Measurements from ENCODE around the gene COL21A1.

The COL21A1 gene

DNA sequence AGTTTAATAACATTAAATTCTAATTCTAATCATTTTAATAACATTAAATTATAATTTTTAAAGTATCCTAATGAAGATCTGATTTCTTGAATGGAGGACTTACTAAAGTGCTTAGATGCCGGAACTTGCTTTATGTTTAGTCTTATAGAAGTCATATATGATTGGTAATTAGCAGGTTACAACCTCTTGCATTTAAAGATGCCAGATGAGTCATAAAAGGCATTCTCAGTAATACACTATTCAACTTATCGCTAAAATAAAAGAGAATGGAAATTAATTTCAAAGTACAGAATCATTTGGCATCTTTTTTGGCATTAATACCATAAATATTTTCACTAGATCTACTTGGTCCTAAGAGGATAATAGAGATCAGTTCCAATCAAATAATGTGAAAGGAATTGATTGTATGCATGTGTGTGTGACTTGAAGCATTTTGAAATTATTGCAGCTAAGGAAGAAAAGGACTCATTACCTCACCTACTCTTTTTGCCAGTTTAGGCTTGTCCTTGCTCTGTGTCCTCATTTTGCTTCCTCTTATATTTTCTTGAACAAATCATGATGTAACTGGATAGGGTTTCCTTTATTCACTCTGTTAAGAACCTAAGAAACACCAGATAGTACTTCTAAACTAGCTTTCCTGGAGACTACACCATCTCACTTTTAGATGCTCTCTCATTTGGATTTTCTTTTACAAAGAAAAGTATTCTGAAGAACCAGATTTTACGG lies 2.7 kb downstream of the COL21A1 start:
- no peak for DNase-seq

DNA sequence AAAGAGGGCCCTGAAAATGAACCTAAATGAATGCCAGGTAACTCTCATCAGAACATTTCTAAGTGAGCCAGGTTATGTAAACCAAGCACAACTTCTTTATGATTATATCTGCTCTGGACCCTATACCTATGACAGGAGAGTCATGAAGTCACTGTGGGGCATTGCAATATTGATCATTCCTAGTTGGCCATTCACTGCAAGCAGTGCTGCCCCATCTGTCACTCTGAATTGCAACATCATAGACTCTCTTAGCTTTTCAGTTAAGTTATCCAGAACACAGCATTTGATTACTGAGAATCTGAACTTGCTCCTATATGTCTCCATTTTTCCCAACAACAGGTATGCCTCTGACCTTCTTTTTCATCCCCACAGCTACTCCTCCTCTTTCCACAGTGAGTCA lies 3.3 kb downstream of the COL21A1 start:
- DNase-seq, result no peak

DNA sequence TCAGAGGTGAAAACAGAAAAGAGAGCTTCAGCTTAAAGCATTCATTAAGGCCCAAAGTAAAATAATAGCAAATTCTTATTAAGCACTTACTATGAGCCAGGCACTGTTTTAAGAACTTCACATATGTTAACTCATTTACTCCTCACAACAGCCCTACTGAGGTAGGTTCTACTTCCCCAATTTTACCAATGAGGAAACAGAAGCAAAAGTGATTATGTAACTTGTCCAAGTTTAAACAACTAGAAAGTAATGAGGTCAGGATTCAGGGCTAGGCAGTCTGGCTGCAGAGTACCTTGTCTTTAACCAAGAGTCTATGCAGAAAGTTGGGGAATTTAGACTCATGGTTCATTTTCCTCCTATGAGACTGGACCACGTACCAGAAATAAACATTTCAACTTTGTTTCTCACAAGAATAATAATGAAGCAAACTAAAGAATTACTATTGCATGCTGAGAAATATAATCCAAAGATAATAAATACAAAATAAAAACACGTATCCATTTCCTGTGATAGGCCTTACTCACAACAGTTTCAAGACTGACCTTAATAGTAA lies 3.8 kb downstream of the COL21A1 start:
- DNase-seq, result no peak

DNA sequence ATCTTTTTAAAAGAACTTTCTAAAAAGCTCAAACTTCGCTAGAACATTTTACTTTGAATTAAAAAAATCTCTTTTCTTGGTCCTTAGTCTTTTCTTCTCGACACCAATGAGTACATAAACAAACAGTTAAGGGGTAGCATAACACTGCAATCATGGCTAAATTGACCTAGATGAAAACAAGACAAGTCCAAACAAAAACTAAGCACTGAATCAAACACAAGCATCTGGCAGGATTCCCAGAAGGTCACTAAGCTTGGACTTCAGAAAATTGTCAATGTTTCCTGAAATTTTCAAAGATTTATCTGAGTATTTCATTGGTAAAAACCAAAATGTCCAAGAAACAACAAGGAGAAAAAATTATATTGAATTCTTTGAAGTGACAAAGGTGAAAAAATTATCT lies 5.0 kb downstream of the COL21A1 start:
- no peak for DNase-seq

DNA sequence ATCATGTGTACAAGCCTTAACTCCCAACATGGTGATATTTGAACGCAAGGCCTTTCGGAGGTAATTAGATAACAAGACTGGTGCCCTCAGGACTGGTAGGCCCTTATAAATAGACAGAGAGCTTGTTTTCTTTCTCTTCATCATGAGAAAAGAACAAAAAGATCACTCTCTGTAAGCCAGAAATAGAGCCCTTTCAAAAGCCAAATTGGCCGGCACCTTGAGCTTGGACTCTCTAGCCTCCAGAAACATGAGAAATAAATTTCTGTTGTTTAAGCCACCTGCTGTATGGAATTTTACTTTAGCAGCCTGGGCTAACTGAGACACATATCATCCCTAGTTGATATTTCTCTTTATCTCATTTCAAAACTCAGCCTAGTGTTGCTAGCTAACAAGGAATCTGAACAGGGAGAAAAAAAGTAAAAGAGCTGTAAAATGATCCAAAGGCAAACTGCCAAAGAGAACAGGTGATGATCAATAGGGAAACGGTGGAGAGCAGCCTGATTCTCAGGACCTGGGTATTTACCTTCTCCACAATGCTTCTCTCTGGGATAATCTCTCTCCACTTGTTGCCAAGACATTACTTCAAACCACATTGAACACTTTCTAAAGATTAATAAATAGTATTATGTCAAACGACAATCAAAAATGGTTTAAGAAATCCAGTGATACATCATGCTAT lies 6.1 kb downstream of the COL21A1 start:
- DNase-seq, result no peak

DNA sequence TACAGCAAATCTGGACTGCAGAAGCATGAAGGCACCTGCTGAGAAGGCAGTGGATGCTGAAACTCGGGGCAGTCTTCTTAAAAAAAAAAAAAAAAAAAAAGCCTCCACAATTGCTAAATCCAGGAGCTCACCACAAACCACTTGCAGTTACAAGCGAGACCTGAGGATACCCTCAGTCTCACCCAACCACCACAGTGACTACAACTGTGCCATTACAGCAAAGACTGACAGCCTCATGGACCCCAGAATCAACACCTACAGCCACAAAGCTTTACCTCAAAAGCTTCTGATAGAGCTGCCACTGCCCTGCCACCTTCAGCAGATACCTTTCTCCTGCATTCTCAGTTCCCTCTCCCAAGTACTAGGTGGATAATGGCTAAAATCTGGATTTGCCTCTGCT lies 9.0 kb downstream of the COL21A1 start:
- DNase-seq, result no peak

DNA sequence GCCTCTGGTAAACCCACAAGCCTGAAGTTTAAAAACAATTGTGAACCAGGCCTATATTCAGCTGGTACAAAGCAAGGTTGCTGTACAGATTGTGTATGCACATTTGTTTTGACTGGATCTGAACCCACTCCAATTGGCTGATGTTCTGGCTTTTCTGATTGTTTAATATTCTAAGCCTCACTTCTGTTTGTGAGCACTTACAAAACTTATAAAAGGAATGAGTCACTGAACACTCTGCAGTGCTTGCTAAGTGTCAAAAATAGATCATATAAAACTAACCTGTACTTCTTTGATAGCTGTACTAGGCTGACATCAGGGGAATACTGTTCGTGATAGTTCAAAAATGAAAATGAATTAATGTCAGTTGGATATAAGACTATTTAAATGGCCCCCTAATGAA lies 12.1 kb downstream of the COL21A1 start:
- DNase-seq, result no peak

DNA sequence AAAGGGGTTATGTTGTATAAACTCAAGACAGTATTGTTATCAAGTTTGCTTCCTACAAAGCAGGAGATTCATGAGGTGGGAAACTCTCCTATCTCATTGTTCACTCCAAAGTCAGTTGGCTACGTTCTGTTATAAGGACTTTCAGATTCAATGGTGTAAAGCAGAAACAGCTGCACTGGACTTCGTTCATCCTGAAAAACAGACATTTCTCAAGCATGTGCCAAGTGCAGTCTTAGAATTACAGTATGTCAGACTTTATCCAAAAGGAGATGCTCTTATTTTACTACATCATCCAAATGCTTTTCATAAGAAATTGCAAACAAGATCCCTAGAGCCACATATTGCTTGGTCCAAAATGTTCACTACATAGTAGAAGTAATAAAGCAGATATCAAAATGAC lies 14.9 kb downstream of the COL21A1 start:
- DNase-seq, result no peak

DNA sequence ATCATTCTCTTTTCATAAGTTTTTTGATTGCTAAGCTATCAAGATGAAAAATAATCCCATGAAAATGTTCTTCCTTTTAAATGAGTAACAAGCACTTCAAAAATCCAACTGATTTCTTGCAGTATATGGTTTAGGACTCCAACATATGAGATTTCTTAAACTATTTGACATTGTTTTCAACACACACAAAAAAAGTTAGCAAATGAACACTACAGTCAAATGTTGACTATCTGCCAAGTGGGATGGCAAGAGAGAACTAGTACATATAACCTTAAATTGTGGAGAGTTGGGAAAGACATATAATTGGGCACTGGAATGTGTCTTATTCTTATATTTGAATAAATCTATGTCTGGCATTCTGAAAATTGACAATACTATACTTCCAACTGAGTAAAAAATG lies 15.6 kb downstream of the COL21A1 start:
- no peak for DNase-seq

DNA sequence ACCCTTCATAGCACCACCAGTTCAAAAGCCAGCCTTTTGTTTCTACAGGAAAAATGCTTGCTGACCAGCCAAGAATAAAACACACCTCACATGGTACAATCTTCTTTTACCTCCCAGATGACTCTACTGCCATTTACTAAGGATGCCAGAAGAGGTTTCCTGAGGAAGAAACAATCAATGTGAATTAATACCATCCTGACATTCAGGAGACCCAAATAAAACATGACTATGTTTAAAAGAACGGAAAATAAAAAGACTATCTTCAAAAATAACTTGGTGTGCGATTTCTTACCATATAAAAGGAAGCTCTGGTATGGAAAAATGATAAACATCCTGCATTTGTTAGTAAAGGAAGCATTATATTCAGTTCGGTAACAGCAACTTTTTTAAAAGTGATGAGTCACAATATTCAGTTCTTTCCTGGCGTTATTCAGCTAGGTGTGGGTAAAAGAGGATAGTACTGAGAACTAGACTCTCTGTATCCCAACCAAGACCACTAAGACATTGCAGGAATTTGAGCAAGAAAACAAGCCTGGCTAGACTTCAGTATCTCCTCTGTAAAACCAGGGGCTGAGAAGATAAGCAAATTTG lies 16.3 kb downstream of the COL21A1 start:
- DNase-seq, result no peak

DNA sequence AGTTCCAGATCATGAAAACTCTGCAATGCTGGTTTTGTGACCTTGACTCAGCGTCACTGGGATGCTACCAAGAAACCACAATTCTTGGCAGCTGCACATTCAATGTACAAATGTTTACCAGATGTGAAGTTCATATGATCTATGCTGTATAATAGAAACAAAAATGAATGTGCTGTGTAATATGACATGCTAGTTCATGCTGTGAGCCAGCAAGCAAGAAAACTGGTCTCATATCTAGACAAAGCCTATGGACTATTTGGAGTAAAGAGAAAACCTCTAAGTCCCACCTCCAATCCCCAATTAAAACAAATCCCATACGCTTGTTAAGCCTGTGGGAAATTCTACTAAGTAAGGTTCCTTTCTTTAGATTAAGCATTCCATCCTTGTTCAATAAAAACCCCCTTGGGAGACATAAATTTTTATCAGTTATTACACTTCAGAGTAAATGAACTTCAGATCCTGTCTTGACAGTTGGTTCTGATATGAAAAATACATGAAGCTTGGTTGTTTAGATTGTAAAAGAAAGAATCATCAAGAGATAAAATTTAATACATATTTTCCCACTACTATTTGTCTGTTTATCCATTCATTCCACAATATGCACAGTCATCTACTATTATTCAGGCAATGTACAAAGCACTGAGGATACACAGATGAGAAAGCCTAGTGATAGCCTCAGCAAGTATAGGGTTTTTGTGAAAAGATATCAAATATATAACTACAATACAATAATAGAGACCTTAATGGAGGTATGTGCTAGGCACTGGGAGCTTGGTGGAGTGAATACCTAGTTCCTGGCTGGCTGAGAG lies 20.1 kb downstream of the COL21A1 start:
- no peak for DNase-seq

DNA sequence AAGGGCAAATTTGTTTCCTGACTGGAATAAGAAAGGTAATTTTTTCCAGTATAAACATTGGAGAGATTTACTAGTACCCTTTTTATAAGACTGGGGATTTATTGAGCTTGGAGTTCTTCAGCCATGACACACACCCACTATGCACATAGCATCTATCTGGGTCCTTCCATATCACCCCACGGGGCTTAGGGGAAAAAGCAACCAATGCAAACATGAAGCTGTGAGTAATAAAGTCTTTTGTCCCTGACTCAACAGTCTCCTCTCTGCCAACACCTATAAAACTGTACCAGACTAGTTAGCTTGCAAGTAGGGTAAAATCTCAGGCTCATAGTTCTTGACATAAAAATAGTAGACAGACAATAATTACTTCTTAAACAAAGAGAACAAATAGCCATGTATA lies 23.4 kb downstream of the COL21A1 start:
- no peak for DNase-seq

DNA sequence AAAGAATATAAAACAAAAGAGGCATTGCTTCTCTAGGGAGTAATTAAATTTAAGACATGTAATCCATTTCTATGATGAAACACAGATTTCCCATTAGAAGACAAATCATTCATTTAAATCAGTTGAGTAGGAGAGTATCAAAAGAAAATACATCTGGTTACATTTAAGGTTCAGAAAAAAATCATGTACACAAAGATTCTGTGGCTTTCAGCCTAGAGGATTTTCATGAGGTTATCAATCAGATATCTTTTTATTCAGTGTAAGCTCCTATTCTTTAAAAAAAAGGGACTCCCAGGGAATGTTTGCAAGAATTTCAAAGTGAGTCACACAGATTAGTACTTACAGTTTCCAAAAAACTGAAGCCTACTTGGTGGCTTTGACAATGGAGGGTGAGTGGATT lies 24.9 kb downstream of the COL21A1 start:
- DNase-seq, result no peak

DNA sequence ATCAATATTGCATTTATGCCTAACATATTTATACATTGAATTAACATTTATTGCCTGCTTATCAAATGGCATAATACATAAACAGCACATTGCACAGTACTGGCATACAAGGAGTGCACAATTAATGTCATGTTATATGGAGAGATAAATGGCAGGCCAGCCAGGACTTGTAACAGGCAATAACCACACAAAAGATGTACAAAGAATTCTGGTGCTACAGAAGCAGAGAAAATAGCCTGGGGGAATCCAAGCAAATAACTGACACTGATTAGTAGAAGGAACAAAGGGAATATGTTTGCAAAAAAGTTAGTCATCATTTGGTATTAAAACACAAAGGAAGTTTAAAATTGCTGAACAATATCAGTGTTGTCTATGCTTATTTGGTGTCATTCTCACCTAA lies 27.3 kb downstream of the COL21A1 start:
- no peak for DNase-seq

DNA sequence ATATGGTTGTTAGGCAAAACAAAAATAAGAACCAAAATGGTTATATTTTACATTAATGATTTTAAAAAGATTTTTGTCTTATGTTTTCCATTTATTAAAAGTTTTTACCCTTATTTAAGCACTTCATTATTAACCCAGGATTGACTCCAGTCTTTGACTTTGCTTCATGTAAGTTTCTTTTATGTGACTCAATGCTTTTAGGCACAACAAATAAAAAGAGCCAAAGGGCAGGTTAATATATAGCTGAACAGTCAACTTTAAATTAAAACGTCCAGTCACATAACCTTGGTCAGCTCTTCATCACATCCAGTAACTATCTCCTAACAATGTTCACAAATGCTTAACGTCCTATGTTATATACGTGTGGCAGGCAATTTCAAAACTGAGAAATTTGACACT lies 32.7 kb downstream of the COL21A1 start:
- DNase-seq, result no peak

DNA sequence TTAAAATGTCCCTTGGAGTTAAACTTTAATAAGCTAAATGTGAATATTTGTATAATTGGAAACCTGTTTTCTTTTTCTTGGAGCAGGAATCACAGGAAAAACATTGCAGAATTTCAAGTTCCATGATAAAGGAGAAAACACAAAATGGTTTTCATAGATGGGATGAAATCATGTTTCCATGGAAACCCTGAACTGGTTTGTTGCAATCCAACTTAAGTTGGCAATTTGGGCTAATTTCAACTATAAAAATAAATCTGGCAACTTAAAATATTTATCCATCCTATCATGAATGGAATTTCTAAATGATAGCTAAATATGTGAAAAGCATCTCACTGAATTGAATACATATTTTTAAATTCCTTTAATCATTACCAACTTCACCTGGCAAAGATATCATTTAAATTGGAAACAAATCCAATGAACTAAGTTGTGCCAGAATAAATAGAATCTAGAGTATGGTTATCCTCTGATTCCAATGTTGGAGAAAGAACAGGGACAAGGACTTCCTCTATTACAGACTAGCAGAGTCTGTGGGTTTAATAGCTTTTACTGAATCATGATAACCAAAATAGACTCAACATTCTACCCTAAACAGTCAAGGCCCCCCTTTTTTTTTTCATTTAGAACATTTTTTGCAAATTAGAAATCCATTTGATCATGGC lies 33.2 kb downstream of the COL21A1 start:
- no peak for DNase-seq

DNA sequence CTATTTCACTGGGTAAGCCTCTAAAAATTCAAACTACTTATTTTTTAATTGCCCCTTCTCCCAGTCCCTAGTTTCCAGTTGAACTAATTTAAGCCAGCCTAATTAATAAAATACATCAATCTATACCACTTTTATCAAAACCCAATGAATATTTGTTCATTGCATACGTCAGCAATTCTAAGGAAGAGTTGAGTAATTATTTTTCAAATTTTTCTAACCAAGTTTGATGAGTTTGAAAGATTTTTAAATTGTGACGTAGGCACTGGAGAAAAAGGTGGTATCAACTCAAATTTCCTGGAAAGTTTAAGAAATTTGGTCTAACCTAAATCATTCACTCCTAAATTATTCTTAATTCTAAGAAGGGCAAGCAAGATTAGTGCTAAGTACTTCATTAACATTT lies 35.7 kb downstream of the COL21A1 start:
- no peak for DNase-seq

DNA sequence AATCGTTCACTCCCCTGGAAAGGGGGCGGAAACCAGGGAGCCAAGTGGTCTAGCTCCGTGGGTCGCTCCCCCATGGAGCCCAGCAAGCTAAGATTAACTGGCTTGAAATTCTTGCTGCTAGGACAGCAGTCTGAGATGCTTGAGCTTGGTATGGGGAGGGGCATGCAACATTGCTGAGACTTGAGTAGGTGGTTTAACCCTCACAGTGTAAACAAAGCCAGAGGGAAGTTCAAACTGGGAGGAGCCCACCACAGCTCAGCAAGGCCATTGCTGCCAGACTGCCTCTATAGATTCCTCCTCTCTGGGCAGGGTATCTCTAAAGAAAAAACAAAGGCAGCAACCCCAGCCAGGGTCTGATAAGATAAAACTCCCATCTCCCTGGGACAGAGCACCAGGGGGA lies 43.2 kb downstream of the COL21A1 start:
- DNase-seq, result no peak

DNA sequence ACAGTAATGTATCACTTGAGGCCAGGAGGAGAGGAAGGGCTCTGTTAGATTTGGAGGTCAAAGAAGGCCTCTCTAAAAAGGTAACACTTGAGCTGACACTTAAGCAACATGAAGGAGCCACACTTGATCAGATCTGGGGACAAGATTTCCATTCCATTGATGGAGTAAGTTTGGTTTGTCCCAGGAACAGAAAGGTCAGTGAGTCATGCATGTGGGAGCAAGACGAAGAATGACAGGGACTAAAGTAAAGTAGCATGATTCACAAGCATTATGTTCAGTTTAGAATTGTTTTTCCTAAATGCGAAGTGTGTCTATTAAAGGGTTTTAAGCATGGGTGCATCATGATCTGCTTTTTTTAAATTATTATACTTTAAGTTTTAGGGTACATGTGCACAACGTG lies 47.4 kb downstream of the COL21A1 start:
- DNase-seq, result no peak

DNA sequence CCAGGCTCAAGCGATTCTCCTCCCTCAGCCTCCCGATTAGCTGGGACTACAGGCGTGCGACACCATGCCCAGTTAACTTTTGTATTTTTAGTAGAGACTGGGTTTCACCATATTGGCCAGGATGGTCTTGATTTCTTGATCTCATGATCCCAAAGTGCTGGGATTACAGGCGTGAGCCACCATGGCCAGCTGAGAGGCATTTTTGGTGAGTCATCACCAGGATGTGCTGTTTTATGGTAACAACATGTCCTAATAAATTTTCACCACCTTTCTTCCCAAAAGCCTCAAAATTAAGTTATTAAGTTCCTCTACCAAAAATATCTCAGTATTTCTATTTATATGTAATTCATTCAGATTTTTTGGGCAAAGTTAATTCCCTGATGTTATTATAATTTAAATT lies 53.5 kb downstream of the COL21A1 start:
- DNase-seq, result no peak

DNA sequence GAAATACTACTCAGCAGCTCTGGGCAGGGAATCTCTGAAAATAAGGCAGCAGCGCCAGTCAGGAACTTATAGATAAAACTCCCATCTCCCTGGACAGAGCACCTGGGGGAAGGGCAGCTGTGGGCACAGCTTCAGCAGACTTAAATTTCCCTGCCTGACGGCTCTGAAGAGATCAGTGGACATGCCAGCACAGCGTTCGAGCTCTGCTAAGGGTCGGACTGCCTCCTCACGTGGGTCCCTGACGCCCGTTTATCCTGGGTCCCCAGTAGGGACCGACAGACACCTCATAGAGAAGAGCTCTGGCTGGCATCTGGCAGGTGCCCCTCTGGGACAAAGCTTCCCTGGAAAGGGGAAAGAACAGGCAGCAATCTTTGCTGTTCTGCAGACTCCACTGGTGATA lies 59.0 kb downstream of the COL21A1 start:
- DNase-seq, result no peak

DNA sequence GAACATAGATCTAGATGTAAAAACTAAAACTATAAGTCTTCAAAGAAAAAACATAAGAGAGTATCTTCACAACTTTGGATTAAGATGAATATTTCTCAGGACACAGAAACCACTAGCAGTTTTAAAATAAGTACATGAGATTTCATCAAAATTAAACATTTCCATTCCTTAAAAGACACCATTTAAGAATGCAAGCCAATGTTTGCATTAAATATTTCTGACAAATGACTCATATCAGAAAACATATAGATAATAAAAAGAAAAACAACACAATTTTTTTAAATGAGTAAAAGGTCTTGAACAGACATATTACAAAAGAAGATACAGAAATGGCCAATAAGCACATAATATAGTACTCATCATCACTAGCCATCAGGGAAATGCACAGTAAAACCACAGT lies 59.7 kb downstream of the COL21A1 start:
- no peak for DNase-seq

DNA sequence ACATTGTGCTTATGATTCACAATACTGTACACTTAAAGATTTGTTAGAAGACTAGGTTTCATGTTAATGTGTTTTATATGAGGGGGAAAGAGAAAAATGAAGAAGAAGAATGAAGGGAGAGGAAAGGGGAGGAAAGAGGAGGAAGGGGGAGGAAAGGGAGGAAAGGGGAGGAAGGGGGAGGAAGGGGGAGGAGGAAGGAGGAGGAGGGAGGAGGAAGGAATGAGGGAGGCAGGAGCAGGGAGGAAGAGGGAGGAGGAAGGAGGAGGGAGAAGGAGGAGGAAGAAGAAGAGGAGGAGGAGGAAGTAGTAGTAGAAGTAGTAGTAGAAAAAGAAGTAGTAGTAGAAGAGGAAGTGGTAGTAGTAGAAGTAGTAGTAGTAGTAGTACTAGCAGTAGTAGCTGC lies 70.6 kb downstream of the COL21A1 start:
- no peak for DNase-seq
